ENCODE data around the gene GLOD5.

GLOD5 gene

DNA sequence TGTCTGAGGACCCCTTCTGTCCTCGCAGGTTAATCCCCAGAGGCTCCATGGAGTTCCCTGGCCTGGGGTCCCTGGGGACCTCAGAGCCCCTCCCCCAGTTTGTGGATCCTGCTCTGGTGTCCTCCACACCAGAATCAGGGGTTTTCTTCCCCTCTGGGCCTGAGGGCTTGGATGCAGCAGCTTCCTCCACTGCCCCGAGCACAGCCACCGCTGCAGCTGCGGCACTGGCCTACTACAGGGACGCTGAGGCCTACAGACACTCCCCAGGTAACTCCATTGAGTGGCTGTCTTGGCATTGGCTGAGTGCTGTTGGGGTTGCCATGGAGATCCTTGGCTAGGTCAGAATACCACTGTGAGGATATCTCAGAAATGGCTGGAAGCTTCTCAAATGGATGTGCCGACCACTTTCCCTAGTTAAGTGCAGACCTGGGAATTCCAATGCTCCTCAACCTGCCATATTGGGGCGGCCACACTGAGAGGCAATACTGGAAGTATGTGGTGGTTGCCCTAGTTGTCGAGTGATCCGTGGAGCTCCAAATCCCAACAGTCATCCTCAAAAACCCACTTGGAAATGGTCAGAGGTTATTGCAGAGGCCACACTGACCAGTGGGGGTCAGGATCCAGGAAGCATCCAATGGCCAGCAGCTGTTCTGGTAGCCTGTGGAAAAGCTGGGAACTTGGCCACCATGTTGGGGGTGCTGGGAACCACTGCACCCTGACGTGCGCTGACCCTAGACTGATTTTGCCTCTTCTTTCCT is 29.7 kb downstream of the GLOD5 start:
- TF ChIP-seq, protein P1, sequence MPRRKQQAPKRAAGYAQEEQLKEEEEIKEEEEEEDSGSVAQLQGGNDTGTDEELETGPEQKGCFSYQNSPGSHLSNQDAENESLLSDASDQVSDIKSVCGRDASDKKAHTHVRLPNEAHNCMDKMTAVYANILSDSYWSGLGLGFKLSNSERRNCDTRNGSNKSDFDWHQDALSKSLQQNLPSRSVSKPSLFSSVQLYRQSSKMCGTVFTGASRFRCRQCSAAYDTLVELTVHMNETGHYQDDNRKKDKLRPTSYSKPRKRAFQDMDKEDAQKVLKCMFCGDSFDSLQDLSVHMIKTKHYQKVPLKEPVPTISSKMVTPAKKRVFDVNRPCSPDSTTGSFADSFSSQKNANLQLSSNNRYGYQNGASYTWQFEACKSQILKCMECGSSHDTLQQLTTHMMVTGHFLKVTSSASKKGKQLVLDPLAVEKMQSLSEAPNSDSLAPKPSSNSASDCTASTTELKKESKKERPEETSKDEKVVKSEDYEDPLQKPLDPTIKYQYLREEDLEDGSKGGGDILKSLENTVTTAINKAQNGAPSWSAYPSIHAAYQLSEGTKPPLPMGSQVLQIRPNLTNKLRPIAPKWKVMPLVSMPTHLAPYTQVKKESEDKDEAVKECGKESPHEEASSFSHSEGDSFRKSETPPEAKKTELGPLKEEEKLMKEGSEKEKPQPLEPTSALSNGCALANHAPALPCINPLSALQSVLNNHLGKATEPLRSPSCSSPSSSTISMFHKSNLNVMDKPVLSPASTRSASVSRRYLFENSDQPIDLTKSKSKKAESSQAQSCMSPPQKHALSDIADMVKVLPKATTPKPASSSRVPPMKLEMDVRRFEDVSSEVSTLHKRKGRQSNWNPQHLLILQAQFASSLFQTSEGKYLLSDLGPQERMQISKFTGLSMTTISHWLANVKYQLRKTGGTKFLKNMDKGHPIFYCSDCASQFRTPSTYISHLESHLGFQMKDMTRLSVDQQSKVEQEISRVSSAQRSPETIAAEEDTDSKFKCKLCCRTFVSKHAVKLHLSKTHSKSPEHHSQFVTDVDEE (CRISPR knock-in tag; IDR thresholded peaks at IDR 0.05) = no peak
- no peak for TF ChIP-seq RARB (CRISPR knock-in tag; IDR thresholded peaks at IDR 0.05)
- TF ChIP-seq ZFP30 (CRISPR knock-in tag; IDR thresholded peaks at IDR 0.05) = no peak
- no peak for TF ChIP-seq ZC3H10 (CRISPR knock-in tag; IDR thresholded peaks at IDR 0.05)
- no peak for TF ChIP-seq ESRRG (CRISPR knock-in tag; IDR thresholded peaks at IDR 0.05)
- TF ChIP-seq GLIS3 (CRISPR knock-in tag; IDR thresholded peaks at IDR 0.05) = no peak
- TF ChIP-seq PPARA (CRISPR knock-in tag; IDR thresholded peaks at IDR 0.05; ENCODE audit: borderline replicate concordance) = no peak
- no peak for TF ChIP-seq CSDC2 (CRISPR knock-in tag; IDR thresholded peaks at IDR 0.05)
- TF ChIP-seq TOX (CRISPR knock-in tag; IDR thresholded peaks at IDR 0.05; ENCODE audit: borderline replicate concordance) = no peak
- no peak for TF ChIP-seq TCF4 (CRISPR knock-in tag; IDR thresholded peaks at IDR 0.05; ENCODE audit: borderline replicate concordance)
- TF ChIP-seq ZNF70 (CRISPR knock-in tag; IDR thresholded peaks at IDR 0.05) = no peak
- TF ChIP-seq, protein P2, sequence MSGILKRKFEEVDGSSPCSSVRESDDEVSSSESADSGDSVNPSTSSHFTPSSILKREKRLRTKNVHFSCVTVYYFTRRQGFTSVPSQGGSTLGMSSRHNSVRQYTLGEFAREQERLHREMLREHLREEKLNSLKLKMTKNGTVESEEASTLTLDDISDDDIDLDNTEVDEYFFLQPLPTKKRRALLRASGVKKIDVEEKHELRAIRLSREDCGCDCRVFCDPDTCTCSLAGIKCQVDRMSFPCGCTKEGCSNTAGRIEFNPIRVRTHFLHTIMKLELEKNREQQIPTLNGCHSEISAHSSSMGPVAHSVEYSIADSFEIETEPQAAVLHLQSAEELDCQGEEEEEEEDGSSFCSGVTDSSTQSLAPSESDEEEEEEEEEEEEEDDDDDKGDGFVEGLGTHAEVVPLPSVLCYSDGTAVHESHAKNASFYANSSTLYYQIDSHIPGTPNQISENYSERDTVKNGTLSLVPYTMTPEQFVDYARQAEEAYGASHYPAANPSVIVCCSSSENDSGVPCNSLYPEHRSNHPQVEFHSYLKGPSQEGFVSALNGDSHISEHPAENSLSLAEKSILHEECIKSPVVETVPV (CRISPR knock-in tag; IDR thresholded peaks at IDR 0.05) = no peak
- TF ChIP-seq OSR1 (CRISPR knock-in tag; IDR thresholded peaks at IDR 0.05) = no peak
- TF ChIP-seq ZFP3 (CRISPR knock-in tag; IDR thresholded peaks at IDR 0.05) = no peak
- TF ChIP-seq ISL1 (CRISPR knock-in tag; IDR thresholded peaks at IDR 0.05) = no peak
- TF ChIP-seq, protein P3, sequence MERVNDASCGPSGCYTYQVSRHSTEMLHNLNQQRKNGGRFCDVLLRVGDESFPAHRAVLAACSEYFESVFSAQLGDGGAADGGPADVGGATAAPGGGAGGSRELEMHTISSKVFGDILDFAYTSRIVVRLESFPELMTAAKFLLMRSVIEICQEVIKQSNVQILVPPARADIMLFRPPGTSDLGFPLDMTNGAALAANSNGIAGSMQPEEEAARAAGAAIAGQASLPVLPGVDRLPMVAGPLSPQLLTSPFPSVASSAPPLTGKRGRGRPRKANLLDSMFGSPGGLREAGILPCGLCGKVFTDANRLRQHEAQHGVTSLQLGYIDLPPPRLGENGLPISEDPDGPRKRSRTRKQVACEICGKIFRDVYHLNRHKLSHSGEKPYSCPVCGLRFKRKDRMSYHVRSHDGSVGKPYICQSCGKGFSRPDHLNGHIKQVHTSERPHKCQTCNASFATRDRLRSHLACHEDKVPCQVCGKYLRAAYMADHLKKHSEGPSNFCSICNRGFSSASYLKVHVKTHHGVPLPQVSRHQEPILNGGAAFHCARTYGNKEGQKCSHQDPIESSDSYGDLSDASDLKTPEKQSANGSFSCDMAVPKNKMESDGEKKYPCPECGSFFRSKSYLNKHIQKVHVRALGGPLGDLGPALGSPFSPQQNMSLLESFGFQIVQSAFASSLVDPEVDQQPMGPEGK (CRISPR knock-in tag; IDR thresholded peaks at IDR 0.05; ENCODE audit: borderline replicate concordance) = no peak
- no peak for TF ChIP-seq ZNF565 (CRISPR knock-in tag; conservative IDR thresholded peaks at IDR 0.05; ENCODE audit: low read depth)
- TF ChIP-seq POU6F1 (CRISPR knock-in tag; IDR thresholded peaks at IDR 0.05; ENCODE audit: borderline replicate concordance, low read depth) = no peak
- no peak for TF ChIP-seq SNAI2 (CRISPR knock-in tag; IDR thresholded peaks at IDR 0.05)
- TF ChIP-seq ZNF8 (CRISPR knock-in tag; IDR thresholded peaks at IDR 0.05) = no peak

GRCh38 chrX:48792219-48792618 is 30.7 kb downstream of the GLOD5 start:
- TF ChIP-seq ISL1 (CRISPR knock-in tag; IDR thresholded peaks at IDR 0.05) (no peak), OSR1 (CRISPR knock-in tag; IDR thresholded peaks at IDR 0.05) (no peak), SNAI2 (CRISPR knock-in tag; IDR thresholded peaks at IDR 0.05) (no peak), TOX (CRISPR knock-in tag; IDR thresholded peaks at IDR 0.05; ENCODE audit: borderline replicate concordance) (no peak), ZFP3 (CRISPR knock-in tag; IDR thresholded peaks at IDR 0.05) (no peak), BACH2 (CRISPR knock-in tag; IDR thresholded peaks at IDR 0.05; ENCODE audit: borderline replicate concordance) (no peak), CSDC2 (CRISPR knock-in tag; IDR thresholded peaks at IDR 0.05) (no peak), ZNF8 (CRISPR knock-in tag; IDR thresholded peaks at IDR 0.05) (no peak), ZNF70 (CRISPR knock-in tag; IDR thresholded peaks at IDR 0.05) (no peak)
- TF ChIP-seq, protein P2 (CRISPR knock-in tag; IDR thresholded peaks at IDR 0.05) = no peak
- ATAC-seq = no peak

More for the DNA sequence above, 29.7 kb downstream of the GLOD5 start:
- no peak for ATAC-seq
